Stimulated activated naive CD8-positive, alpha-beta T cell treated with anti-CD3 and anti-CD28 coated beads, Interleukin-15, amount 100 ng/mL, for 72 hours (primary cell): Measurements from ENCODE around the gene DMAC1.
A peak's percentile ranks its signal among the peaks of the same experiment; 100 is the strongest.

Source experiments
- ATAC-seq: fragments of 150-1000 bp; cut with Tn5 transposase; 2 replicates; pipeline ENCODE4 v1.10.0; 2021; ENCODE audit warnings: mild to moderate bottlenecking, moderate library complexity
- DNase-seq, 2 donors: peaks; one replicate each; pipeline ENCODE4 v3.0.0; 2021 to 2022
- H3K27ac Mint-ChIP-seq, 2 donors: one replicate each; pipeline ENCODE4 v1.8.0; 2022; ENCODE audit warnings: mild to moderate bottlenecking in 2 of 2, mixed read lengths in 2 of 2, moderate library complexity in 2 of 2
- H3K27me3 Mint-ChIP-seq: one replicate; pipeline ENCODE4 v1.8.0; 2022; ENCODE audit warnings: mixed read lengths
- H3K4me1 Mint-ChIP-seq: one replicate; pipeline ENCODE4 v1.8.0; 2022; ENCODE audit warnings: mild to moderate bottlenecking, mixed read lengths
- H3K4me3 Mint-ChIP-seq, 2 donors: one replicate each; pipeline ENCODE4 v1.8.0; 2022; ENCODE audit warnings: mild to moderate bottlenecking in 2 of 2, mixed read lengths in 2 of 2, moderate library complexity in 1 of 2
- H3K9me3 Mint-ChIP-seq, 2 donors: one replicate each; pipeline ENCODE4 v1.8.0; 2022; ENCODE audit warnings: mixed read lengths in 2 of 2

DMAC1 gene

GRCh38 chr9:7791394-7791793 lies 8.2 kb downstream of the DMAC1 start:
- DNase-seq, result no peak
- H3K27me3 Mint-ChIP-seq, result no peaks in the 10 kb centered on the region
- no peak overlapping the region for H3K27ac Mint-ChIP-seq
- ATAC-seq, result peak; percentile 7
- H3K4me1 Mint-ChIP-seq, result peaks cover 16% of the 10 kb centered on the region
- H3K4me3 Mint-ChIP-seq, result no peak overlapping the region
- no peaks in the 10 kb centered on the region for H3K9me3 Mint-ChIP-seq

GRCh38 chr9:7790819-7791182 lies 8.8 kb downstream of the DMAC1 start:
- Mint-ChIP-seq H3K27me3 (no peaks in the 10 kb centered on the region), H3K4me3 (no peak overlapping the region), H3K4me1 (peaks cover 16% of the 10 kb centered on the region), H3K27ac (no peak overlapping the region), H3K9me3 (no peaks in the 10 kb centered on the region)
- DNase-seq, result no peak
- ATAC-seq, result no peak

GRCh38 chr9:7790022-7790818 lies 9.4 kb downstream of the DMAC1 start:
- Mint-ChIP-seq H3K27me3 (no peaks in the 10 kb centered on the region), H3K27ac (no peak overlapping the region)
- ATAC-seq, result no peak

GRCh38 chr9:7788772-7789171 lies 10.8 kb downstream of the DMAC1 start:
- no peak overlapping the region for H3K27ac Mint-ChIP-seq
- H3K4me1 Mint-ChIP-seq, result peaks cover 14% of the 10 kb centered on the region
- DNase-seq (no peak), ATAC-seq (no peak)
- no peaks in the 10 kb centered on the region for H3K9me3 Mint-ChIP-seq
- H3K4me3 Mint-ChIP-seq, result no peak overlapping the region
- H3K27me3 Mint-ChIP-seq, result no peaks in the 10 kb centered on the region

More at GRCh38 chr9:7790022-7790818, 9.4 kb downstream of the DMAC1 start:
- Mint-ChIP-seq H3K9me3 (no peaks in the 10 kb centered on the region), H3K4me3 (no peak overlapping the region), H3K4me1 (peaks cover 22% of the 10 kb centered on the region)
- no peak for DNase-seq

- Mint-ChIP-seq H3K4me1 (peaks cover 5% of the 10 kb centered on the region), H3K4me3 (no peak overlapping the region), H3K27me3 (no peaks in the 10 kb centered on the region), H3K27ac (no peak overlapping the region), H3K9me3 (no peaks in the 10 kb centered on the region)
- no peak for ATAC-seq
- DNase-seq, result no peak
These were observed 13.8 kb downstream of the DMAC1 start for GRCh38 chr9:7785813-7786212.

- Mint-ChIP-seq H3K27me3 (no peaks in the 10 kb centered on the region), H3K4me3 (no peak overlapping the region), H3K4me1 (peaks cover 5% of the 10 kb centered on the region), H3K9me3 (no peaks in the 10 kb centered on the region), H3K27ac (peak overlapping the region in 1 of 2 donors; percentile 24)
- no peak for ATAC-seq
- no peak for DNase-seq
These were observed 15.1 kb downstream of the DMAC1 start for GRCh38 chr9:7784472-7784871.

GRCh38 chr9:7783635-7784063 lies 15.9 kb downstream of the DMAC1 start:
- no peaks in the 10 kb centered on the region for H3K9me3 Mint-ChIP-seq
- no peak overlapping the region for H3K4me3 Mint-ChIP-seq
- ATAC-seq (no peak), DNase-seq (no peak)
- H3K27me3 Mint-ChIP-seq, result no peaks in the 10 kb centered on the region
- H3K27ac Mint-ChIP-seq, result no peak overlapping the region
- peaks cover 5% of the 10 kb centered on the region for H3K4me1 Mint-ChIP-seq

- ATAC-seq (no peak), DNase-seq (no peak)
- Mint-ChIP-seq H3K27ac (no peak overlapping the region), H3K27me3 (no peaks in the 10 kb centered on the region), H3K4me3 (no peak overlapping the region), H3K4me1 (peaks cover 5% of the 10 kb centered on the region), H3K9me3 (no peaks in the 10 kb centered on the region)
These were observed 17.0 kb downstream of the DMAC1 start for GRCh38 chr9:7782400-7783120.

GRCh38 chr9:7780261-7780988 lies 19.2 kb downstream of the DMAC1 start:
- no peak overlapping the region for H3K27ac Mint-ChIP-seq
- peaks cover 7% of the 10 kb centered on the region for H3K27me3 Mint-ChIP-seq
- H3K4me3 Mint-ChIP-seq, result no peak overlapping the region
- H3K9me3 Mint-ChIP-seq, result no peaks in the 10 kb centered on the region
- DNase-seq, result no peak
- H3K4me1 Mint-ChIP-seq, result peaks cover 2% of the 10 kb centered on the region
- ATAC-seq, result no peak

GRCh38 chr9:7778851-7779600 lies 20.6 kb downstream of the DMAC1 start:
- no peaks in the 10 kb centered on the region for H3K9me3 Mint-ChIP-seq
- peaks cover 7% of the 10 kb centered on the region for H3K27me3 Mint-ChIP-seq
- no peak overlapping the region for H3K27ac Mint-ChIP-seq
- no peak overlapping the region for H3K4me3 Mint-ChIP-seq
- DNase-seq, result no peak
- no peaks in the 10 kb centered on the region for H3K4me1 Mint-ChIP-seq
- no peak for ATAC-seq

GRCh38 chr9:7777771-7778170 lies 21.8 kb downstream of the DMAC1 start:
- no peak for DNase-seq
- Mint-ChIP-seq H3K4me1 (no peaks in the 10 kb centered on the region), H3K4me3 (no peak overlapping the region), H3K9me3 (no peaks in the 10 kb centered on the region), H3K27ac (no peak overlapping the region), H3K27me3 (peaks cover 7% of the 10 kb centered on the region)
- no peak for ATAC-seq

GRCh38 chr9:7770111-7770510 lies 29.5 kb downstream of the DMAC1 start:
- Mint-ChIP-seq H3K9me3 (peaks cover 3 to 6% of the 10 kb centered on the region in 2 donors), H3K27ac (no peak overlapping the region), H3K27me3 (peaks cover 13% of the 10 kb centered on the region), H3K4me3 (no peak overlapping the region), H3K4me1 (no peaks in the 10 kb centered on the region)
- DNase-seq, result no peak
- ATAC-seq, result no peak

- ATAC-seq, result no peak
- H3K27ac Mint-ChIP-seq, result no peak overlapping the region
These were observed 37.0 kb downstream of the DMAC1 start for GRCh38 chr9:7762600-7762999.

GRCh38 chr9:7760014-7760415 lies 39.6 kb downstream of the DMAC1 start:
- Mint-ChIP-seq H3K4me3 (no peak overlapping the region), H3K27me3 (no peaks in the 10 kb centered on the region), H3K4me1 (peaks cover 23% of the 10 kb centered on the region), H3K27ac (no peak overlapping the region), H3K9me3 (peaks cover 2 to 15% of the 10 kb centered on the region in 2 donors)
- ATAC-seq, result no peak
- no peak for DNase-seq

More at GRCh38 chr9:7762600-7762999, 37.0 kb downstream of the DMAC1 start:
- no peaks in the 10 kb centered on the region for H3K27me3 Mint-ChIP-seq
- peaks cover 6 to 16% of the 10 kb centered on the region in 2 donors for H3K9me3 Mint-ChIP-seq
- no peak overlapping the region for H3K4me3 Mint-ChIP-seq
- DNase-seq, result no peak
- H3K4me1 Mint-ChIP-seq, result peaks cover 4% of the 10 kb centered on the region

GRCh38 chr9:7756088-7756487 lies 43.5 kb downstream of the DMAC1 start:
- peak; percentile 98 for ATAC-seq
- peak overlapping the region; percentile 91 to 93 for H3K27ac Mint-ChIP-seq
- DNase-seq, result peak; percentile 28 to 44
- peaks cover 0 to 7% of the 10 kb centered on the region in 2 donors for H3K9me3 Mint-ChIP-seq
- H3K27me3 Mint-ChIP-seq, result no peaks in the 10 kb centered on the region
- peaks cover 33% of the 10 kb centered on the region for H3K4me1 Mint-ChIP-seq
- H3K4me3 Mint-ChIP-seq, result no peak overlapping the region
